NK-92 treated with Interleukin-12 subunit alpha and Interleukin-12 subunit beta, amount 100 ng/mL, for 24 hours (cell line): ENCODE data around the gene VASH2.

Source experiments
- DNase-seq: peaks from one replicate; lab custom pipeline; 2025; lab: John Stamatoyannopoulos, UW

The VASH2 gene

DNA sequence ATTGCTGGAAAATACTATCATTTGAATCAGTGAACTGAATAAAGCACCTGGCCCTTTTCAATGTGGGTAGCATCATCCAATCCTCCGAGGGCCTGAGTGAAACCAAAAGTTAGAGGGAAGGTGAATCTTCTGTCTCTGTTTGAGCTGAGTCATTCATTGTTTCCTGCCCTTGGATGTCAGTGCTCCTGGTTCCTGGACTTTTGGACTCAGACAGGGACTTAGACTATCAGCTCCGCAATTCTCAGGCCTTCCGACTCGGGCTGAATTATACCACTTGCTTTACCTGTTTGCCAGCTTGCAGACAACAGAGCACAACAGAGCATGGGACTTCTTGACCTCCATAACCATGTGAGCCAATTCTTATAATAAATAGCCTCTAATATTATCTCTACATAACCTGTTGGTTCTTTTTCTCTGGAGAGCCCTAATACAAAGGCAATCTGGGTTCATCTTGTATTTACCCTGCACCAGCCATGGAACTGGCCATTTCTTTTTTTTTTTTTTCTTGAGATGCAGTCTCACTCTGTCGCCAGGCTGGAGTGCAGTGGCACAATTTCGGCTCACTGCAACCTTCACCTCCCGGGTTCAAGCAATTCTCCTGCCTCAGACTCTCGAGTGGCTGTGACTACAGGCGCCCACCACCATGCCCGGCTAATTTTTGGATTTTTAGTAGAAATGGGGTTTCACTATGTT, 19.2 kb upstream of the VASH2 start:
- DNase-seq: no peak

DNA sequence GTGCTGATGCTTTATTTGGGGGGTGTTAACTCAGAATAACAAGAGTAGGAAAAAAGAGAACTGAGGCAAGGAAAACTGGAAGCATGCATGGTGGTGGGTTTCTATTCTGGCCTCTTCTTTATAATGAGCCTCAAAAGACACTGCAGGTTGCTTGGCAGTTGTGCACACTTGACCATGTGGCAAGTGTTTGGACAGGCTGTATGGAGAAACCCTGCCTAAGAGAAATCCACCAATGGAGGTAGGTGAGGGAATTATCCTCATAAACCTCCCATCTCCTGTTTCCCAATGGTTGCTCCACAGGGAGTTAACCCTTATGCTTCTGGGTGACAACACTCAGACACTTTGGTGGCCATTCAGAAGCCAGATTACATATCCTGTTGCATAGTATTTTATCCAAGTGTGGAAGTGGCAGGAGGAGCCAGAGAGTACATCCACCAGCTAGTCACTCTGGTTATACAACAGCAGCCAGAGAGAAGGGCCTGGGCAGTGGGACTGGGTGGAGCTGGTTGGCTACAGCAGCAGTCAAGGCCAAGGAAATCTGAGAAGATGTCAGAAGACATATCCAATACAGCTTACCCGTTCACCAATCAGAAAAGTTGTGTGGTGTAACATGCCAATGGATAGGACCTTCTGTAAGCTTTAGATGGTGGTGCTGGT, 16.4 kb upstream of the VASH2 start:
- no peak for DNase-seq

DNA sequence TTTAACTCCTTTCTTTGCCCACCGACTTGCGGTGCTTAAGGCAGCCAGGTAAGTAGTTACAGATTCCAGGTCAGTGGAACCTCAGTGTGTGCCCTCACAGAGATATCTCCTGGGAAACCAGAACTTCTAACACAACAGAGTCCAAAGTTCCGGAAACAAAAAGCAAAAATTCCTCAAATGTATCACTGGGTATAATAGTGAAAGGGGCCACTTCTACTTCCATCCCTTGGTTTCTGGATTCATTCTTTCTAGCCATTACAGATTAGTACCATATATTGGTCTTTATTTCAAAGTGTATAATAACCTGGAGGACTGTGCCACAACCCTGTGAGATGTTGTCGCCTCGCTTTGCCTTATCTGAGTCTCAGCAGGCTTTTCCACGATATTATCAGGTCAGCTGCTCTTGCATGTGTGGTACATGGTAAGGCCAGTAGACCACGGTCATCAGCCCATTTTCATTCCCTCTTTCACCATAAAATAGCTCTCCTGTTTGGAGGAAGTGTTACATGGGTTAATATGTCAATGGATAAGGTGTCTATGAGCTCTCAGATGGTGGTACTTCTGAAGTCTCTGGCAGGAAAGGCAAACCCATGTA, 14.9 kb upstream of the VASH2 start:
- no peak for DNase-seq

DNA sequence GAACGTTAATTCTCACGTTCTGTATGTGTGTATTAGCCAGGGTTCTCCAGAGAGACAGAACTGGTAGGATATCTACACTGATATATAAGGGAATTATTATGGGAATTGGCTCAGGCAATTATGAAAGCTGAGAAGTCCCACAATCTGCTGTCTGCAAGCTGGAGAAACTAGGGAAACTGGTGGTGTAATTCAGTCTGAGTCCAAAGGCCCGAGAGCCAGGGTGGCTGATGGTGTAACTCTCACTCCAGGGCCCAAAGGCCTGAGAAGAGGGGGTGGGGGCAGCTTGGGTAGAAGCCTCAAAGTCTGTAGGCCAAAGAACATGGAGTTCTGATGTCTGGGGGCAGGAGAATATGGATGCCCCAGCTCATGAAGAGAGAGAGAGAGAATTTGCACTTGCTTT, 13.3 kb upstream of the VASH2 start:
- DNase-seq: no peak

DNA sequence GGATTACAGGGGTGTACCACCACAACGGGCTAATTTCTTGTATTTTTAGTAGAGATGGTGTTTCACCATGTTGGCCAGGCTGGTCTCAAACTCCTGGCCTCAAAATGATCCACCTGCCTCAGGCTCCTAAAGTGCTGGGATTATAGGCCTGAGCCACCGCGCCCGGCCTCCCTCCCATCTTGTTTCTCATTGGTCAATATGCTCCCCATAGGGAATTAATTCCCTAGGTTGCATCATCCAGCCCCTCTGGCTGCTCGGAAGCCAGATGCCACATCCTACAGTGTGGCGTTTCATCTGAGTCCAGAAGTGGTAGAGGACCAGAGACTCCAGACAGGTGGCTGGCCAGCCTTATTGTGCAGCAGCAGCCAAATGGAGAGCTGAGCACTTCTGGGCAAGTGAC, 11.5 kb upstream of the VASH2 start:
- no peak for DNase-seq

DNA sequence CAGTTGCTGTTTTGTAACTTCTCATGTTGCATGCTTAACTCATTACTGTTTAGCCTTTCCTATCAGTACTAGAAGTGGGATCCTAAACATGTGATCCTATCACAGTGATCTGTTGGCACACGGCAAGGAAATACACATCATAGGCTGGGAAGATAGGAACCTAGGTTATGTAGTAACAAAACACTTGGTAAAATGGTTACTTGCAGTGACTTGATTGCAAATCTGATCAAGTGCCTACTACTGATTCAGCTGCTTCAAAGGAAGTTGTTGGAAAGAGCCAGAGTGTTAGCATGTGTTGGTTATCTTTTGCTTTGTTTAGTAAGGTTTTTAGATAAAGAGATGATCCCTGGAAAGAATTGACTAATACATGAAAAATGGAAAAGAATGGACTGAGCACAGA, 8.9 kb upstream of the VASH2 start:
- DNase-seq: no peak

DNA sequence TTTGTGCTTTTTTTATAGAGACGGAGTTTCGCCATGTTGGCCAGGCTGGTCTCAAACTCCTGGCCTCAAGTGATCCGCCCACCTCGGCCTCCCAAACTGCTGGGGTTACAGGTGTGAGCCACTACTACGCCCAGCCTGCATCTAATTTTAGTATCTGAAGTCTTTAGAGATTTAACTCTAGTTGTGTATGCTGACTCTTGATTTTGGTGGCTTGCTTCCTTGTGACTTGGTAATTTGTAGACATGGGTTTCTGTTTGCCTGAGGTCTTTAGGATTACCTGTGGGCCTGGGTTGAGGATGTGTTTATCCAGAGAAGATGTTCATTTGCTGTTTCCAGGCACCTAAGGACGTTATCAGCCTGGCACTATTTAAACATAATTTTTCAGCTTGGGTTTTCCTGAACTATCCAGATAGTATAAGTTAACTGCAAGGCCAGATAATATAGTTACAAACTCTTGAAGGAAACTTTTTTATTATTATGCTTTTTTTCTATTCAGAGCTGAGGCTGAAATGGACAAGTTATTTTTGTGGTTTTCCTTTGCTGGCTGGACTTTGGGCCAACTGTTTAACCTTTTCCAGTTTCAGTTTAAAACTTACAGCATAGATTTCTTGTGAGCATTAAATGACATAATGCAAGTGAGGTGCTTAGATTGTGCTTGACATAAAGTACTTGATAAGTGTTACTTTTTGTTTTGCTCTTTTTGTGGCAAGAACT, 7.5 kb upstream of the VASH2 start:
- DNase-seq: no peak

DNA sequence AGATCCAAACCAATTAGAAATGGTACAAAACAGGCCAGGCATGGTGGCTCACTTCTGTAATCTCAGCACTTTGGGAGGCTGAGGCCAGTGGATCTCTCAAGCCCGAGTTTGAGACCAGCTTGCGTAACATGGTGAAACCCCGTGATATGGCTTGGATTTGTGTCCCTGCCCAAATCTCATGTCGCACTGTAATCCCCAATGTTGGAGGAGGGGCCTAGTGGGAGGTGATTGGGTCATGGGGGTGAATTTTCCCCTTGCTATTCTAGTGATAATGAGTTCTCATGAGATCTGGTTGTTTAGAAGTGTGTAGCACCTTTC, 7.0 kb upstream of the VASH2 start:
- no peak for DNase-seq

DNA sequence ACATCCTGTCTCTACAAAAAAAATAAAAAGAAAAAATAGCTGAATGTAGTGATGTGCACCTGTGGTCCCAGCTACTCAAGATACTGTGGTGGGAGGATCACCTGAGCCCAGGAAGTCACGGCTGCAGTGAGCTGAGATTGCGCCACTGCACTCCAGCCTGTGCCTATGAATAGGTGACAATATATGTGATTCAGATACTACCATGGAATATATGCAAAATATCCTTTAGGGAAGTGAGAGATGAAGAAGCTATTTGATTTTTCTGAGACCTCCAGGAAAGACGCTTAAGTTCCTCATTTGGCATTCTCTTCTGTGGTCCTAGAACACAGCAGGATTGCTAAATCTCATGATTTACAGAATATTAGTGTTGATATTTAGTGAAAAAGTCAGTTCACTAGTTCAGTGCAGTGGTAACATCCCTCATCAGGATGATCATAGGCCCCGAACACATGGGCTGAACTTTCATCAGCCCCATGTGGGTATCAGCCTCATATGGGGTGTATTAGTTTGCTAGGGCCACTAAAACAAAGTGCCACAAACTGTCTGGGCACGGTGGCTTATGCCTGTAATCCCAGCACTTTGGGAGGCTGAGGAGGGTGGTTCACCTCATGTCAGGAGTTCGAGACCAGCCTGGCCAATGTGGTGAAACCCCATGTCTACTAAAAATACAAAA, 6.0 kb upstream of the VASH2 start:
- no peak for DNase-seq

DNA sequence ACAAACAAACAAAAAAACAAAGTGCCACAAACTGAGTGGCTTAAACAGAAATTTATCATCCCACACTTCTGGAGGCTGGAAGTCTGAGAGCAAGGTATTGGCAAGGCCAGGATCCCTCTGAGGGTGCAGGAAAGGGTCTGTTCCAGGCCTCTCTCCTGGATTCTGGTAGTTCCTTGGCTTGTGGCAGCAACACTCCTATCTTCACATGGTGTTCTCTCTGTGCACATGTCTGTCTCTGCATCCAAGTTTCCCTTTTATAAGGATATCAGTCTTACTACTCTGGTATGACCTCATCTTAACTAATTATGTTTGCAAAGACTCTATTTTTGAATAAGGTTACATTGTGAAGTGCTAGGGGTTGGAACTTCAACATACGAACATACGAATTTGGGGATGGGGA, 5.3 kb upstream of the VASH2 start:
- no peak for DNase-seq

DNA sequence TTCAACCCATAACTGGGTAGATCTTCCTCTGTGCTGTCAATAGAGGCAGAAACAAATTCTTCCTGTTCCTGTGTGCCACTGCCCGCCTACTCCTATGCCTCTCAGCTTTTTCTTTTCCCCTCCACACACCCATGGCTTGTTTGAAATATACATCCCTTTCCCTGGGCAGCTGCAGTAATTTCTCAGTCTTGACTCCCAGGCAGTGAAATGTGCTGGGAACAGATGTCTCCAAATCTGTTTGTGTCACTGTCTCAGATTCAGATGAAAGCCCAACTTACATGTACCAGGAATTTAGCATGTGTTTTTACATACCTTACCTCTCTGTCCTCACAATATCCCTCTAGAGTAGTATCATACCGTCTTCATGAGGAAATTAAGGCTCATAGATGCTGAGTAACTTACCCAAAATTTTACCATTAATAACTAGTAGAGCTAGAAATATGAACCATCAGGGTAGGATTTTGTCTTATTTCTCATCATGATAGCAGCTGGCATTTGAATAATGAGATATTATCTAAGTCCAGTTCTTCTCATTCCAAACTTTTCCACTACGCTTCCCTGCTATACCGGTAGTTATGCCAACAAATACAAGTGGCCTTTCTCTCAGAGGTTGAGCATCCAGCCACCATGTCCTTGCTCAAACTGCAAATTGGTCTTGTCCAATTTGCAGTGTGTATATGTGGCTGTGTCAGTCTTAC, 4.7 kb upstream of the VASH2 start:
- DNase-seq: no peak

DNA sequence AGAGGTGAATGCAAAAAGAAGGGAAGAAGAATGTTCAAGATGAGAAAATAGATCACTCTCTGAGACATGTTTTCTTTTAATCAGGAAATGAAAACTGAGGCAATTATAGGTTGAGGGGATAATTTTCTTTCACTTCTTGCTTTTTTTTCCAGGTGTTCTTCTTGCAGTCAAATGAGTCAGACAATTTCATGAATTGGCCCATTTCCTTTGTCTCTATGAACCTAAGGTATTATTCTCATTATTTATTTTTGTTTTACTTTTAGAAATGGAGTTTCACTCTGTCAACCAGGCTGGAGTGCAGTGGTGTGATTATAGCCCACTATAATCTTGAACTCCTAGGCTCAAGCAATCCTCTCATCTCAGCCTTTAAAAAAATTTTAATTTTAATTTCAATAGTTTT, 3.5 kb upstream of the VASH2 start:
- DNase-seq: no peak

DNA sequence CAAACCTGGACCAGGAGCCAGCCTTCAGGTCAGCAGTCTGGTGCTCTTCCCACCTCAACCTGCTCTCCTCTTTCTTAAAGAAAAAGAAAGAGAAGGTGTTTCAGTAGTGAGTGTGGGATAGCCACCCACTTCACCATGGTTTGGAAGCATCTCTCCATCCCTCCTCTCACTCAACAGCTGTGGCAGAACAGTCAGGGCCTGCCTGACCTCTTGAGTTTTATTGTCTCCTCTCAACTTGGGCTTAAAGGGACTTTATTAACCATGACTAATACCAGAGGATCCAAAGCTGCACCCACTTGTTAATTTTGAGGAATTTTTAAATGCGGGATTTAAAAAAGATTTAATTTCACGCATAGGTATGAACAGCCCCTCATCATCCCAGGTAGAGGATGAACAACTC, 570 bp upstream of the VASH2 start:
- DNase-seq: no peak

DNA sequence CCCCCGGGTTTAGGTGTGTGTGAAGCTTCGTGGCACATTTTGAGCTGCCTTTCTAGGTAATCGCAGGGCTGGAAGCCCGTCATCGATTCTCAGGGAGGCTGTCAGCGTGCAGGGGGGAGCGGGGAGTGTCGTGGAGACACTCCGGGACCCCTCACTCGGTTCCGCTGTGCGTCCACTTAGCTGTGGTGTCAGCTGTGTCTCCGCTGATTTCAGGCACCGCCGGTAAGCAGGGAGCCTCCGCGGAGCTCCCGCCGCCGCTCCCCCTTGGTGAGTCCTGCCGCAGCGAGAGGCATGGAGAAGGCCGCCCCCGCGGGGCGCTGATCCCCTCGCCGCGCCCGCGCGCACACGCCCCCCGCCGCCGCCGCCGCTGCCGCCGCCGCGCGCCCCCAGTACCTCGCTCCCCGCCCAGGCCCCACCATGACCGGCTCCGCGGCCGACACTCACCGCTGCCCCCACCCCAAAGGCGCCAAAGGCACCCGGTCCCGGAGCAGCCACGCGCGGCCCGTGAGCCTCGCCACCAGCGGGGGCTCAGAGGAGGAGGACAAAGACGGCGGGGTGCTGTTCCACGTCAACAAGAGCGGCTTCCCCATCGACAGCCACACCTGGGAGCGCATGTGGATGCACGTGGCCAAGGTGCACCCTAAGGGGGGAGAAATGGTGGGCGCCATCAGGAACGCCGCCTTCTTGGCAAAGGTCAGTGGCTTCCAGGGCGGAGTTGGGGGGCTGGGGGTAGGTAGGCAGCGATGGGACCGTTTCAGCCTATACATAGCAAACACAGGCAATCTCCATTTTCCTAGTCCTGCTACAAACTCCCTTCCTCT, 995 bp downstream of the VASH2 start:
- no peak for DNase-seq

DNA sequence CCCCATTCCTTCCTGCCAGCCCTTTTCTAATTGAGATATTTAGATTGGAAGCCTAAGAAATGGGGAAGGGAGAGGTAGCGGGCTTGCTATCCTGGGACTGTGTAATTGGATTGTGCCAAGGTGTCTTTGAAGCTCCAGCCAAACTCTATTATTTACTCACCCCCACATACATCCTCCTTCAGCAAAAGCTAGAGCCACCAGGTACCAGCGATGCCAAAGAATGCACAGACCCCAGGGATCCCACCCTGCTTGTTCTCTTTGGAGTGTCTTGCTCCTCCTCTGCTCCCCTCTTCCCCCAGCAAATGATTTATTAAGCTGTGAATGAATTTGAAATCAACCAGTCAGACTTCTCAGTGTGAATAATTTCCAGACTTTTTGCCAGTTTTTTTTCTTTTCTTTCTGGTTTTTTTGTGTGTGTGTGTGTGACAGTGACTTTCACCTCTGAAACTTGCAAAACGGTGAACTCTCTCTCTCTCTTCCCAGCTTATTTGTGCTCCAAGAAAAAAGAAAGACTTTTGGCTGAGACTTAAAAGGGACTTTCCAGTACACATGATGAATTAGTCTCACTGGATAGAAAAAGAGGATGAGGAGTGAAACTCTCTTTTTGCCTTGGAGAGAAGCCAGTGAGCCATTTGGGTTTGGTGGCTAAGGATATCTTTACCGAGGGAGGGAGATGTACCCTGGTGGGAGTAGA, 1.8 kb downstream of the VASH2 start:
- no peak for DNase-seq

DNA sequence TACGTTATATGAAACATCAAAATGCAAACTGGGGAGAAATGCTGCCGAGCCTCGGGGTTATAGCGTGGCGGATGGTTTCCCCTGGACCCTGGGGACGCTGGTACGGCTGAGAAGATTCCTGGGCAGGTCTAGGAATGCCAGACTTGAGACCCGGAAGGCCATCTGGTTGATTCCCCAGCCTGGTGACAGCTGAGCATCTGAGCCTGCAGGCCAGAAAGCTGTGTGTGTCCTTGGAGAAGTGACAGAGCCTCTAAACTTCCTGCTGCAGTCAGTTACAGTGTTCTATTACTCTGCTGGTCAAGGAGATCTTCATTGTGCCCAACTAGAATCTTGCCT, 2.3 kb downstream of the VASH2 start:
- no peak for DNase-seq

DNA sequence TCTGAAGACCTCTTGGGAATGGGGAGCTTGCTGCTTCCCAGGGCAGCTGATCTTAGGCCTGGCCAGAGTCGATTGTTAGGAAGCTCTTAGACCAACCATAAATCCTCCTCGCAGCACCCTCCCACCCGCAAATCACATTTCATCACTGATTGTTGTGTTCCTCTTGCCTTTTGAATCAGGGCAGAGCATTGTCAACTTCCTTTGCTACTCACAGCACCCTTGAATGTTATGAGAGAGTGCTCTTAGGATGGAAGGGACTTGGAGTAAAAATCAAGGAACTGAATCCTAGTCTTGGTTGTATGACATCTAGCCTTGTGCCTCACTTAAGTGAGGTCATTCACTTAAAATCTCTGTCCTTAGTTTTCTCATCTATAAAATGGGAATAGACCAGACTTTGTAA, 3.0 kb downstream of the VASH2 start:
- DNase-seq: no peak

DNA sequence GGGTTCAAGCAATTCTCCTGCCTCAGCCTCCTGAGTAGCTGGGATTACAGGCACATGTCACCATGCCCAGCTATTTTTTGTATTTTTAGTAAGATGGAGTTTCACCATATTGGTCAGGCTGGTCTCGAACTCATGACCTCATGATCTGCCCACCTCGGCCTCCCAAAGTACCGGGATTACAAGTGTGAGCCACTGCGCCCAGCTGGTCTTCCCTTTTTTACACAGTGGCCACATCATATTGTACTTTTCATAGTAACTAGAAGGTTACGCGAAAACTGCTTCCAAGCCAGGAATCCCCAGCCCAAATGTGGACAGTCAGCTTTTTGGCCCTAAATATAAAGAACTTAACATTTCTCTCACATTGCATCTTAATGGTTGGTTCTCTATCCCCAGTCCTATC, 4.2 kb downstream of the VASH2 start:
- DNase-seq: no peak

DNA sequence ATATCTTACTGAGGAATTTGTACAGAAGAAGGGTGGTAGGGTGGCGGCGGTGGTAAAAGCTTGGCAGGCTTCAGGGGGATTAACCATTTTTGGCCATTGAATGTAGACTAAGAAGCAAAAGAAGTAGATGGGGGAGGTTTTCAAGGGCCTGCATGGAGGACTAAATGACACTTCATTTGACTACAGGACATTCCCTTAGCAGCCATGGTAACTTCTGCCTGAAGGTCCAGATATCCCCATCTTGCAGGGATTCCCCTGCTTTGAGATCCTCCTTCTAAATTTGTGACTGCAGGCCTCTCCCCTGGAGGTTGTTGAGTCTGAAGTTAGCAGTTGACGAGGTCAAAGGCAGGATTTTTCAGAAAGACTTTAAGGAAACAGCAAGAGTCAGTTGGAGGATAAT, 4.8 kb downstream of the VASH2 start:
- no peak for DNase-seq

DNA sequence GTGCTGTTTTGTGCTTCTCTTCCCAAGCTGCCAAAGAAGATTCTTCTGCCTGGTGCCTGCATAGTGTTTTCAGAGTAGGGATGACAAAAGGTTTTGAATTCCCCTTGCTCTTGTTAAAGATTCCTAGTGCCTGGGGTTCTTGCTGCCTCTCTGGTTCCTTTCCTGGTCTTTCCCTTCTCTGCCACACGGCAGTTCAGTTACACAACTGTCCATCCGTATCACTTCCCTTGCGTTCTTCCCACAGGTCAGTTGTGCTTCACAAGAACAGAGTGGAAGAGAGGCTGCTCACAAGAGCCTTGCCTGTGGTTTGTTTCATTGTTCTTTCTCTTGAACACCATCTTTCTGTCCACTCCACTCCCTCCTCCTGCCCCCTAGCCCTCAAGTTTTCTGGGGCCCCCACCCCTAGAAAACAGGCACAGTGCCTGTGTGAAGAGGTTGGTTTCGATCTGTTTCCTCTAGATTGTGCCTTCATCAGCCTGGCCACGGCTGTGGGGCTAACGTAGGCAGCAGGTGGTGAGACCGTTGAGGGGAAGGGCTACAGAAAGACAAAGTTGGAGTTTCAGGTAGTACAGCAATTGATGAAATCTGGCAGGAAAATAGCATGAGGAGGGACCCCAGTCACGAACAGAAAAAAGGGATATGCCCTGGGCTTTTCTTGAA, 5.8 kb downstream of the VASH2 start:
- DNase-seq: no peak
